Measurements from ENCODE around the gene HARS1. TPM values are rescaled to one million over a fixed set of nuclear protein-coding genes. Genes with fewer than 3 reads are reported as not detected.

Gene HARS1
- total and polyA plus RNA-seq, 10 of the 15 experiments (the other 5 are each of a cell fraction or from before 2014, with no cell fraction given) = 12.0 to 93.8 (median 76.9) TPM

DNA sequence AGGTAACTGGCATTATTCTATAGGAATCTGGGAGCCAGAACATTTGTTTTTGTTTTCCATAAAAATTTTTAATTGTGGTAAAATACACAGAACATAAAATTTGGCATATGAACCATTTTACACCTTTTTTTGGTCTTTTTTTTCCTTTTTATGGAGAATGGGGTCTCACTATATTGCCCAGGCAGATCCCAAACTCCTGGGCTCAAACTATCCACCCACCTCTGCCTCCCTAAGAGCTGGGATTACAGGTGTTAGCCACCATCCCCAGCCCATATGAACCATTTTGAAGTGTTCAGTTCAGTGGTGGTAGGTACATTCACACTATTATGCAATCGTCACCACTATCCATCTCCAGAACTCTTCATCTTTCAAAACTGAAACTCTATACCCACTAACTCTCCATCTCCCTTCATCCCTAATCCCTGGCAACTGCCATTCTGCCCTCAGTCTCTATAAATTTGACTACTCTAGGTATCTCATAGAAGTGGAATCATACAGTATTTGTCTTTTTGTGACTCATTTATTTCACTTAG, 22.5 kb upstream of the HARS1 start (continued):
- TF ChIP-seq, protein P1, sequence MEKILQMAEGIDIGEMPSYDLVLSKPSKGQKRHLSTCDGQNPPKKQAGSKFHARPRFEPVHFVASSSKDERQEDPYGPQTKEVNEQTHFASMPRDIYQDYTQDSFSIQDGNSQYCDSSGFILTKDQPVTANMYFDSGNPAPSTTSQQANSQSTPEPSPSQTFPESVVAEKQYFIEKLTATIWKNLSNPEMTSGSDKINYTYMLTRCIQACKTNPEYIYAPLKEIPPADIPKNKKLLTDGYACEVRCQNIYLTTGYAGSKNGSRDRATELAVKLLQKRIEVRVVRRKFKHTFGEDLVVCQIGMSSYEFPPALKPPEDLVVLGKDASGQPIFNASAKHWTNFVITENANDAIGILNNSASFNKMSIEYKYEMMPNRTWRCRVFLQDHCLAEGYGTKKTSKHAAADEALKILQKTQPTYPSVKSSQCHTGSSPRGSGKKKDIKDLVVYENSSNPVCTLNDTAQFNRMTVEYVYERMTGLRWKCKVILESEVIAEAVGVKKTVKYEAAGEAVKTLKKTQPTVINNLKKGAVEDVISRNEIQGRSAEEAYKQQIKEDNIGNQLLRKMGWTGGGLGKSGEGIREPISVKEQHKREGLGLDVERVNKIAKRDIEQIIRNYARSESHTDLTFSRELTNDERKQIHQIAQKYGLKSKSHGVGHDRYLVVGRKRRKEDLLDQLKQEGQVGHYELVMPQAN (conservative IDR thresholded peaks at IDR 0.05) = no peak
- no peak for TF ChIP-seq BACH1 (IDR thresholded peaks at IDR 0.05; ENCODE audit: borderline replicate concordance)
- TF ChIP-seq HCFC1 (IDR thresholded peaks at IDR 0.05; ENCODE audit: low read length) = no peak
- TF ChIP-seq CBFB (IDR thresholded peaks at IDR 0.05; ENCODE audit: low read depth) = no peak
- no peak for TF ChIP-seq HDAC2 (IDR thresholded peaks at IDR 0.05)
- no peak for TF ChIP-seq CEBPB (IDR thresholded peaks at IDR 0.05; ENCODE audit: borderline replicate concordance in 1 of 2, low read depth in 2 of 2, low read length in 2 of 2)

DNA sequence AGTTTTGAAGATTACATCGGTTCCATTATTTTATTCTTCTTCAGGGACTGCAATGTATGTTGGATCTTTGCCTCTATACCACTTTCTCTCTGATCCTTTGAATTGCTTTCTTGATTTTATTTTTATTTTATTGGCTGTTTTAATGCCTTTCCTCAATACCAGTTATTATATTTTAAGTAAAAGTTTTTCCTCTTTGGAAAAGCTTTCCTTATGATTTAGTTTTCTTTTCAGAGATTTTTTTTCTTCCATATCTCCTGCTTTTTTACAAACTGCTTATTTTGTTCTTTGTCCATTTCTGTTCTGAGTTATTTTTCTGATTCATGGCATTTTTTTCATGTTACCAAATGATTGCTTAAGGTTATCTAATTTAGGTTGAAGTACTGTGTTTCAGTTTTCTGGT, 20.6 kb upstream of the HARS1 start:
- TF ChIP-seq, protein P2, sequence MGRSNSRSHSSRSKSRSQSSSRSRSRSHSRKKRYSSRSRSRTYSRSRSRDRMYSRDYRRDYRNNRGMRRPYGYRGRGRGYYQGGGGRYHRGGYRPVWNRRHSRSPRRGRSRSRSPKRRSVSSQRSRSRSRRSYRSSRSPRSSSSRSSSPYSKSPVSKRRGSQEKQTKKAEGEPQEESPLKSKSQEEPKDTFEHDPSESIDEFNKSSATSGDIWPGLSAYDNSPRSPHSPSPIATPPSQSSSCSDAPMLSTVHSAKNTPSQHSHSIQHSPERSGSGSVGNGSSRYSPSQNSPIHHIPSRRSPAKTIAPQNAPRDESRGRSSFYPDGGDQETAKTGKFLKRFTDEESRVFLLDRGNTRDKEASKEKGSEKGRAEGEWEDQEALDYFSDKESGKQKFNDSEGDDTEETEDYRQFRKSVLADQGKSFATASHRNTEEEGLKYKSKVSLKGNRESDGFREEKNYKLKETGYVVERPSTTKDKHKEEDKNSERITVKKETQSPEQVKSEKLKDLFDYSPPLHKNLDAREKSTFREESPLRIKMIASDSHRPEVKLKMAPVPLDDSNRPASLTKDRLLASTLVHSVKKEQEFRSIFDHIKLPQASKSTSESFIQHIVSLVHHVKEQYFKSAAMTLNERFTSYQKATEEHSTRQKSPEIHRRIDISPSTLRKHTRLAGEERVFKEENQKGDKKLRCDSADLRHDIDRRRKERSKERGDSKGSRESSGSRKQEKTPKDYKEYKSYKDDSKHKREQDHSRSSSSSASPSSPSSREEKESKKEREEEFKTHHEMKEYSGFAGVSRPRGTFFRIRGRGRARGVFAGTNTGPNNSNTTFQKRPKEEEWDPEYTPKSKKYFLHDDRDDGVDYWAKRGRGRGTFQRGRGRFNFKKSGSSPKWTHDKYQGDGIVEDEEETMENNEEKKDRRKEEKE (IDR thresholded peaks at IDR 0.05) = no peak
- no peak for TF ChIP-seq RUNX3 (IDR thresholded peaks at IDR 0.05; ENCODE audit: low read length)
- TF ChIP-seq, protein P3, sequence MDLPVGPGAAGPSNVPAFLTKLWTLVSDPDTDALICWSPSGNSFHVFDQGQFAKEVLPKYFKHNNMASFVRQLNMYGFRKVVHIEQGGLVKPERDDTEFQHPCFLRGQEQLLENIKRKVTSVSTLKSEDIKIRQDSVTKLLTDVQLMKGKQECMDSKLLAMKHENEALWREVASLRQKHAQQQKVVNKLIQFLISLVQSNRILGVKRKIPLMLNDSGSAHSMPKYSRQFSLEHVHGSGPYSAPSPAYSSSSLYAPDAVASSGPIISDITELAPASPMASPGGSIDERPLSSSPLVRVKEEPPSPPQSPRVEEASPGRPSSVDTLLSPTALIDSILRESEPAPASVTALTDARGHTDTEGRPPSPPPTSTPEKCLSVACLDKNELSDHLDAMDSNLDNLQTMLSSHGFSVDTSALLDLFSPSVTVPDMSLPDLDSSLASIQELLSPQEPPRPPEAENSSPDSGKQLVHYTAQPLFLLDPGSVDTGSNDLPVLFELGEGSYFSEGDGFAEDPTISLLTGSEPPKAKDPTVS (IDR thresholded peaks at IDR 0.05; ENCODE audit: low read depth, low read length) = no peak
- TF ChIP-seq TBL1XR1 (IDR thresholded peaks at IDR 0.05; ENCODE audit: low read depth, low read length) = no peak
- H3K4me2 ChIP-seq (ENCODE audit: control insufficient read depth, insufficient read depth) = no peak overlapping the region
- FAIRE-seq (no peak), ATAC-seq (no peak), DNase-seq (ENCODE audit: low read depth, low spot score) (no peak)
- no peaks in the 10 kb centered on the region for H3K27me3 ChIP-seq (replicated peaks in 1 of 2; ENCODE audit: control insufficient read depth in 2 of 2, insufficient read depth in 2 of 2, low read length in 1 of 2)
- no peak overlapping the region for H2AFZ ChIP-seq (ENCODE audit: control insufficient read depth, low read depth, low read length)
- H3K36me3 ChIP-seq (ENCODE audit: control insufficient read depth in 2 of 2, insufficient read depth in 2 of 2, low read length in 1 of 2) = peaks cover 1 to 2% of the 10 kb centered on the region in 2 experiments; a peak in 3 of 4 replicates
- BruUV-seq (replicated peaks) = no TSS peak
- no peak overlapping the region for H3K9ac ChIP-seq (ENCODE audit: control insufficient read depth, insufficient read depth, low read length)
- ChIA-PET SMC1A (ENCODE audit: uncharacterized antibody, unreplicated experiment) (interaction anchor here (0.7 to 2.9 kb wide), 12 partner anchors 8 to 467 kb away, joined by 3 to 16 read pairs (median 5); partner anchors contain the start of genes ANKHD1, HARS1, HARS2 and ZMAT2), RAD21 (ENCODE audit: unreplicated experiment) (interaction anchor here (0.9 to 2.6 kb wide), 7 partner anchors 12 to 333 kb away, joined by 3 to 18 read pairs (median 6); partner anchors contain the start of genes CD14, HARS1, HARS2 and IK), POLR2A (interaction anchor here (0.6 to 2.1 kb wide), 8 partner anchors 8 to 712 kb away, joined by 3 to 8 read pairs (median 4); partner anchors contain the start of genes ANKHD1, IK, NDUFA2 and WDR55), CTCF (interaction anchor here (0.8 to 3.4 kb wide), 8 partner anchors 9 to 353 kb away, joined by 3 to 33 read pairs (median 4); partner anchors contain the start of genes IK, NDUFA2, SLC4A9 and TMCO6)
- no peaks in the 10 kb centered on the region for H3K79me2 ChIP-seq (ENCODE audit: control insufficient read depth, insufficient read depth, low read length)
- H3K9me3 ChIP-seq (replicated peaks; ENCODE audit: control insufficient read depth, insufficient read depth, low read length) = no peaks in the 10 kb centered on the region
- H4K20me1 ChIP-seq (ENCODE audit: control insufficient read depth, insufficient read depth) = no peaks in the 10 kb centered on the region
- intact Hi-C loops (cut with micrococcal nuclease; ENCODE audit: unreplicated experiment) = loop anchor here (2.0 to 10.0 kb wide), 3 partner anchors 147 to 903 kb away; partner anchors contain the start of genes APBB3, DIAPH1 and SLC35A4
- in situ Hi-C loops (cut with MboI) = no loop called here
- H3K4me1 ChIP-seq (ENCODE audit: control insufficient read depth, insufficient read depth, low read length) = no peaks in the 10 kb centered on the region
- 95% methylated on average over 1 of the region's 1 CpG for WGBS (ENCODE audit: insufficient coverage, insufficient replicate concordance, low lambda C conversion rate, missing lambda C conversion rate)
- no peak overlapping the region for H3K27ac ChIP-seq (ENCODE audit: control insufficient read depth, insufficient read depth)
- H3K4me3 ChIP-seq = no peak overlapping the region

Data from GM12878 (cell line).